GM12878 (cell line): ENCODE results near the gene ADAR. TPM values are rescaled to one million over a fixed set of nuclear protein-coding genes. Genes with fewer than 3 reads are reported as not detected.

Experiments
- ATAC-seq: fragments of 200-7000 bp; cut with Tn5 transposase; 3 replicates; pipeline ENCODE4 v1.9.1; 2020; ENCODE audit warnings: mild to moderate bottlenecking, moderate library complexity
- BruUV-seq: library from RNA; stranded (reverse); fragments of 400-500 nt; replicated peaks from 2 replicates; lab custom pipeline; 2021; lab: Mats Ljungman, UMichigan
- CTCF ChIA-PET: fragments of 300-600 bp; sonication (Branson Sonifier 250); formaldehyde crosslinking; extraction: SDS; loops from one replicate; lab custom pipeline; 2021; ENCODE audit warnings: inconsistent platforms; lab: Yijun Ruan, JAX
- POLR2A ChIA-PET: fragments of 350-600 bp; formaldehyde crosslinking; extraction: SDS; loops from one replicate; lab custom pipeline; 2021; ENCODE audit warnings: inconsistent platforms; lab: Charles Lee
- RAD21 ChIA-PET: fragments of 300-600 bp; sonication (Branson Sonifier 250); formaldehyde crosslinking; loops from one replicate; lab custom pipeline; 2023; ENCODE audit warnings: antibody characterized with exemption; ENCODE audit not compliant: unreplicated experiment; lab: Charles Lee
- SMC1A ChIA-PET: fragments of 300-600 bp; sonication (Branson Sonifier 250); formaldehyde crosslinking; loops from one replicate; lab custom pipeline; 2023; ENCODE audit not compliant: unreplicated experiment, uncharacterized antibody; lab: Charles Lee
- DNase-seq: peaks from one replicate; pipeline ENCODE4 v3.0.0-alpha.2; 2011; ENCODE audit warnings: low read depth, low spot score
- FAIRE-seq: peaks from 3 replicates; lab custom pipeline; 2011; peaks lifted over from hg19 to GRCh38; lab: Jason Lieb, UNC
- H2AFZ ChIP-seq: 2 replicates; pipeline ENCODE4 v1.6.0; 2011; ENCODE audit warnings: low read depth, low read length, control low read depth; ENCODE audit not compliant: control insufficient read depth
- H3K27ac ChIP-seq: 2 replicates; pipeline ENCODE4 v1.5.1; 2011; ENCODE audit warnings: control low read depth; ENCODE audit not compliant: control insufficient read depth, insufficient read depth
- H3K27me3 ChIP-seq, 2 experiments: replicated peaks in 1 of 2; 2 replicates each; pipeline versions ENCODE4 v1.6.0 to v1.6.1; 2011; ENCODE audit warnings: low read length in 1 of 2; ENCODE audit not compliant: control insufficient read depth in 2 of 2, insufficient read depth in 2 of 2
- H3K36me3 ChIP-seq, 2 experiments: 2 replicates each; pipeline ENCODE4 v1.5.1; 2011; ENCODE audit warnings: low read length in 1 of 2; ENCODE audit not compliant: control insufficient read depth in 2 of 2, insufficient read depth in 2 of 2
- H3K4me1 ChIP-seq: 2 replicates; pipeline ENCODE4 v1.6.1; 2011; ENCODE audit warnings: mild to moderate bottlenecking, low read length, moderate library complexity, mixed read lengths; ENCODE audit not compliant: control insufficient read depth, insufficient read depth
- H3K4me2 ChIP-seq: 2 replicates; pipeline ENCODE4 v1.6.0; 2011; ENCODE audit warnings: control low read depth; ENCODE audit not compliant: control insufficient read depth, insufficient read depth
- H3K4me3 ChIP-seq: fragments of 200-600 bp; sonication (generic); 2 replicates; pipeline ENCODE4 v1.5.1; 2016
- H3K79me2 ChIP-seq: 2 replicates; pipeline ENCODE4 v1.6.0; 2011; ENCODE audit warnings: low read length; ENCODE audit not compliant: control insufficient read depth, insufficient read depth
- H3K9ac ChIP-seq: 2 replicates; pipeline ENCODE4 v1.8.0; 2011; ENCODE audit warnings: low read length, control low read depth, mixed read lengths; ENCODE audit not compliant: control insufficient read depth, insufficient read depth
- H3K9me3 ChIP-seq: replicated peaks from 3 replicates; pipeline ENCODE4 v1.5.1; 2011; ENCODE audit warnings: mild to moderate bottlenecking, low read length; ENCODE audit not compliant: control insufficient read depth, insufficient read depth
- H4K20me1 ChIP-seq: 2 replicates; pipeline ENCODE4 v1.6.0; 2011; ENCODE audit not compliant: control insufficient read depth, insufficient read depth
- CEBPB ChIP-seq, 2 experiments: fragments of 150-350 bp in 1 of 2; IDR thresholded peaks; 2 replicates each; pipeline ENCODE4 v1.6.1; 2012 to 2014; ENCODE audit warnings: low read depth in 2 of 2, low read length in 2 of 2, borderline replicate concordance in 1 of 2, inconsistent platforms in 1 of 2
- CHD1 ChIP-seq: IDR thresholded peaks from 2 replicates; pipeline ENCODE4 v1.6.1; 2012; ENCODE audit warnings: low read depth, low read length, improper control_type of control experiment
- NR2C1 ChIP-seq: fragments of 450-650 bp; IDR thresholded peaks from 2 replicates; pipeline ENCODE4 v1.6.1; 2017; ENCODE audit warnings: antibody characterized with exemption, mild to moderate bottlenecking, moderate library complexity
- POU2F2 ChIP-seq: IDR thresholded peaks from 3 replicates; pipeline ENCODE4 v1.6.1; 2011; ENCODE audit warnings: low read depth, mild to moderate bottlenecking, low read length, borderline replicate concordance
- RUNX3 ChIP-seq: IDR thresholded peaks from 2 replicates; pipeline ENCODE4 v1.6.1; 2012; ENCODE audit warnings: low read length, inconsistent platforms
- SREBF1 ChIP-seq: IDR thresholded peaks from 2 replicates; pipeline ENCODE4 v1.6.1; 2012; ENCODE audit warnings: mild to moderate bottlenecking, low read length
- ZBTB33 ChIP-seq: fragments of 450-650 bp; IDR thresholded peaks from 2 replicates; pipeline ENCODE4 v1.6.1; 2017; ENCODE audit warnings: mild to moderate bottlenecking
- WGBS: methylation state at CpG from one replicate; pipeline ENCODE4 v1.1.6; 2016; ENCODE audit warnings: low lambda C conversion rate; ENCODE audit not compliant: insufficient replicate concordance, insufficient coverage; ENCODE audit errors: missing lambda C conversion rate; 5-methylcytosine and 5-hydroxymethylcytosine counted together
- in situ Hi-C: fragments of 300-500 bp; cut with MboI; formaldehyde crosslinking; loops from 9 replicates; pipeline ENCODE4 v1.14.3; 2018; ENCODE audit warnings: mixed read lengths
- intact Hi-C: fragments of 100-400 bp; cut with micrococcal nuclease; formaldehyde crosslinking; loops from one replicate; pipeline ENCODE4 v1.14.2; 2022; ENCODE audit not compliant: unreplicated experiment
- polyA plus RNA-seq, 11 experiments: library from polyadenylated mRNA; depleted of rRNA in 4 of 11; unstranded in 6 of 11; stranded (reverse) in 5 of 11; fragments of >200 nt; fragmentation: Nextera tagmentation in 4 of 11; fragmentation: Illumina TruSeq in 1 of 11; extraction: Ambion mirVana in 4 of 11; extraction: Trizol in 1 of 11; gene quantifications; 1 replicate in 1 of 11; 2 replicates in 10 of 11; pipeline versions ENCODE4 v1.2.1 to v1.2.3, GENCODE V29; 2011 to 2016; ENCODE audit warnings: inconsistent platforms in 2 of 11, missing spikeins in 2 of 11, low read depth in 1 of 11
- total RNA-seq, 4 experiments: library from RNA; depleted of rRNA in 3 of 4; stranded (reverse); fragments of >200 nt in 3 of 4; fragmentation: Illumina TruSeq in 1 of 4; extraction: Trizol in 1 of 4; gene quantifications; 2 replicates each; pipeline versions ENCODE4 v1.2.1 to v1.2.3, GENCODE V29; 2013 to 2021
- TF ChIP-seq, protein P1 (sequence below): fragments of 450-650 bp; IDR thresholded peaks from 2 replicates; pipeline ENCODE4 v1.6.1; 2017; ENCODE audit warnings: mild to moderate bottlenecking, low read depth, inconsistent platforms; ENCODE audit not compliant: poor library complexity, severe bottlenecking

ADAR gene
- total and polyA plus RNA-seq, 10 of the 15 experiments (the other 5 are each of a cell fraction or from before 2014, with no cell fraction given) = 55.5 to 413 (median 176) TPM

- TF ChIP-seq RUNX3 = no peak
- no peak for TF ChIP-seq CHD1
Observed at GRCh38 chr1:154616659-154617345, 8.8 kb upstream of the ADAR start (continued).

DNA sequence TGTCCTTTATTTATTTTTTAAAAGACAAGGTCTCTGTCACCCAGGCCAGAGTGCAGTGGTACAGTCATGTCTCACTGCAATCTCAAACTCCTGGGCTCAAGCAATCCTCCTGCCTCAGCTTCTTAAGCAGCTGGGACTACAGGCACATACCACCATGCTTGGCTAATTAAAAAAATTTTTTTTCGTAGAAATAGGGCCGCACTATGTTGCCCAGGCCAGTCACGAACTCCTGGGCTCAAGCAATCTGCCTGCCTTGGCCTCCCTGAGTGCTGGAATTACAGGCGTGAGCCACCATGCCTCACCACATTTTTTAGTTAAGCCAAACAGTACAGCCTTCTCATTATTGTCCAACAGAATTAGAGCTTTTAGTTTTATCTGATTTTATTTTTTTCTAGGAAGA, 7.4 kb upstream of the ADAR start:
- H3K4me2 ChIP-seq = no peak overlapping the region
- in situ Hi-C loops = no loop called here
- CTCF ChIA-PET = interaction anchor here (0.8 kb wide), 1 partner anchor 20 kb away, joined by 3 read pairs; no protein-coding TSS in a partner anchor
- intact Hi-C loops = no loop called here
- no peak overlapping the region for H3K27ac ChIP-seq
- SMC1A ChIA-PET = interaction anchor here (1.3 kb wide), 1 partner anchor 9 kb away, joined by 6 read pairs; no protein-coding TSS in a partner anchor
- H3K9ac ChIP-seq = no peak overlapping the region
- H3K4me1 ChIP-seq = peaks cover 8% of the 10 kb centered on the region
- no TSS peak for BruUV-seq
- H3K36me3 ChIP-seq = no peaks in the 10 kb centered on the region; a peak in 2 of 4 replicates
- RAD21 ChIA-PET = no interaction called here
- no peaks in the 10 kb centered on the region for H4K20me1 ChIP-seq
- no peaks in the 10 kb centered on the region for H3K27me3 ChIP-seq
- H3K79me2 ChIP-seq = peaks cover 77% of the 10 kb centered on the region
- POLR2A ChIA-PET = interaction anchor here (0.8 to 1.5 kb wide), 2 partner anchors 12 to 16 kb away, joined by 3 read pairs; no protein-coding TSS in a partner anchor
- no peak overlapping the region for H2AFZ ChIP-seq
- H3K4me3 ChIP-seq = no peak overlapping the region
- no peak for ATAC-seq
- 97% methylated on average over 4 of the region's 4 CpGs for WGBS
- no peak for DNase-seq
- no peak for FAIRE-seq
- H3K9me3 ChIP-seq = no peaks in the 10 kb centered on the region
- TF ChIP-seq CHD1 = no peak
- no peak for TF ChIP-seq SREBF1
- TF ChIP-seq POU2F2 = no peak
- TF ChIP-seq, protein P1, sequence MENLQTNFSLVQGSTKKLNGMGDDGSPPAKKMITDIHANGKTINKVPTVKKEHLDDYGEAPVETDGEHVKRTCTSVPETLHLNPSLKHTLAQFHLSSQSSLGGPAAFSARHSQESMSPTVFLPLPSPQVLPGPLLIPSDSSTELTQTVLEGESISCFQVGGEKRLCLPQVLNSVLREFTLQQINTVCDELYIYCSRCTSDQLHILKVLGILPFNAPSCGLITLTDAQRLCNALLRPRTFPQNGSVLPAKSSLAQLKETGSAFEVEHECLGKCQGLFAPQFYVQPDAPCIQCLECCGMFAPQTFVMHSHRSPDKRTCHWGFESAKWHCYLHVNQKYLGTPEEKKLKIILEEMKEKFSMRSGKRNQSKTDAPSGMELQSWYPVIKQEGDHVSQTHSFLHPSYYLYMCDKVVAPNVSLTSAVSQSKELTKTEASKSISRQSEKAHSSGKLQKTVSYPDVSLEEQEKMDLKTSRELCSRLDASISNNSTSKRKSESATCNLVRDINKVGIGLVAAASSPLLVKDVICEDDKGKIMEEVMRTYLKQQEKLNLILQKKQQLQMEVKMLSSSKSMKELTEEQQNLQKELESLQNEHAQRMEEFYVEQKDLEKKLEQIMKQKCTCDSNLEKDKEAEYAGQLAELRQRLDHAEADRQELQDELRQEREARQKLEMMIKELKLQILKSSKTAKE = no peak
- no peak for TF ChIP-seq CEBPB (IDR thresholded peaks at IDR 0.05; ENCODE audit: borderline replicate concordance in 1 of 2, low read depth in 2 of 2, low read length in 2 of 2)
- no peak for TF ChIP-seq NR2C1
- no peak for TF ChIP-seq ZBTB33
